HG03045 (cell line): Measurements from ENCODE around the gene FAM25C.
"Not testable (repeated sequence)": the region's sequence is repeated elsewhere in the genome, so short reads cannot be mapped to it uniquely, and the experiment has no call there.

Experiments
- ATAC-seq: cut with Tn5 transposase; IDR thresholded peaks from one replicate; pipeline ENCODE4 v1.9.1; 2021; ENCODE audit warnings: mild to moderate bottlenecking, moderate library complexity; ENCODE audit not compliant: unreplicated experiment

FAM25C gene

DNA sequence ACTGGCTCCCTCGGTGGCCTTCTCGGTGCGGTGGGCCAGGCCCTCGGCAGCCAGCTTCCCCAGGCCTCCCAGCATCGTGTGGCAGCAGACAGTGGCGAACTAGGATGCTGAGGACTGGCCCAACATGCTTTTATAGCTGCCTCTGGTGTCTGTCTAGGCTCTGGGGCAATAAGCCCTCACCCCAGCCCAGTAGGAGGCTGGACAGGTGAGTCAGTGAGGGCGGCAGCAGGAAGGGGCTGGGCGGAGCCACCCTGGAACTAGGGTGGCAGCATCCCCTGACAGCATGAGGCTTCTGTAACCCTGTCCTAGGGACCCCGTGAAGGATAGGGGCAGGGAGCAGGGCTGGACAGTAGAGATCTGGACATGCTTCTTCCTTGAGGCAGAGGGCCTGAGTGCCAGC lies at the start of gene FAM25C:
Gene FAM25C, minus strand, starts transcription at position 101 of the 400 bp plus-strand sequence. Its CDS starts 26 bp downstream, at position 75.
- not testable (repeated sequence) for ATAC-seq

GRCh38 chr10:48044557-48044956 lies 45.0 kb upstream of the FAM25C start:
- ATAC-seq = not testable (repeated sequence)

DNA sequence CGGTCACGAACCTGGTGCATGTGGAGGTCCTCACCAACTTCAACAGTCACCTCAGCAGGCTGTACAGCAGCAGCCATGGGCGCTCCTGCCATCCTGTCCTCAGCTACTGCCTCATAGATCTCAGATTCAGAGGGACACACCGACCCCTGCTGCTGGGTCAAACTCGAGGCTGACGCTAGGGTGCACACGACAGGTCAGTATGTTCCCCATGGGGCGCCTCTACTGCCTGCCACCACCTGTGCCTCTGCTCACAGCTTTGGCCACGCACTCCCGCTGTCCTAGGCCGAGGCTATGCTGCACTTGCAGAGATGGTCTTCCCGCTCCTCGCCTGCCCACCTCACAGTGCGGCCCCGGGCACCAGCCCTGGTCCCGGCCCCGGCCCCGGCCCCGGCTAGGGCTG lies 31.8 kb upstream of the FAM25C start:
- ATAC-seq = not testable (repeated sequence)

DNA sequence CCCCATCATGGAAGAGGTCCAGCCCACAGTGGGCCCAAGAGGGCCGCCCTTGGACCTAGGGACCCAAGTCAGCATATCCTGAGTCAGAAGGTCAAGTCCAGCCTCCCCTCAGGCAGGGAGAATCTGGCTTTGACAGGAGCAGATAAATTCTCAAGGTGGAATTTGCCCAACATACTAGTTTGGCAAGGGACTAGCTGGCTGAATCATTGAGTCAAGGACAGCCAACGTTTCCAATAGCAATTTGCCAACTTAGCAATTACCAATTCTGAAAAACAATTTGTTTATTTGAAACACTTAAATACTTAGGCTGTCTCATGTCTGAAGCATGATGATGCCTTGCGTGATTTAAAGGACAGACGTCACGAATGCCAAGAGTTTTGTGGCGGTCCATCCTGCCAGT lies 2.7 kb upstream of the FAM25C start:
- not testable (repeated sequence) for ATAC-seq

DNA sequence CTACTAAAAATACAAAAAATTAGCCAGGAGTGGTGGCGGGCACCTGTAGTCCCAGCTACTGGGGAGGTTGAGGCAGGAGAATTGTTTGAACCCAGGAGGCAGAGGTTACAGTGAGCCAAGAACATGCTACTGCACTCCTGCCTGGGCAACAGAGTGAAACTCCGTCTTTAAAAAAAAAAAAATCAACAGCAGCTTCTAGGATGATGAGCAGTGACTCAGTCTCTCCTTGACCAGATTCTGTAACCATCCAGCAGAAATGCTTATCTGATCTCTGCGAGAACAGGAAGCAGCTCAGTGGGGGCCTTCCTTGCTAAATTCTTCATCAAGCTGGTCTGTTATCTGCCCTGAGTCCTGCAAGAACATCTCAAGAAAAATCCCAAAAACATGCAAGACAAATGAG lies 5.5 kb downstream of the FAM25C start:
- ATAC-seq = not testable (repeated sequence)

DNA sequence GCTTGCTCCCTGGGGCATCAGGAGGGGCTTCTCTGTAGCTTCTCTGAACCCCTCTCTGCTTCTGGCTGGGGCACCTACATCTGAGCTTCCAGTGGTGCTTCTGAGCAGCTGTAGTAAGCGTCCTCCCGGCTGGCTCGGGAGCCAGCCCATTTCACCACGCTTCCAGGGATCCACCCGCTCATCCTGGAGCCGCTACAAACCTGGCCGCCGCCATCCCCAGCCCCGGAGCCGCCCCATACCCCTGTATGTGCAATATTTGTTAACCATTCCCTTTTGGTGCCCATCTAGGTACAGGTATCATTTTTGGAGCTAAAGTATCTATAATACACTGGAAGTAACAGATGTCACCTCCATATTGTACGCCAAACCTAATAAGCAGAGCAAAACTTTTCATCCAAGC lies 7.0 kb downstream of the FAM25C start:
- not testable (repeated sequence) for ATAC-seq

DNA sequence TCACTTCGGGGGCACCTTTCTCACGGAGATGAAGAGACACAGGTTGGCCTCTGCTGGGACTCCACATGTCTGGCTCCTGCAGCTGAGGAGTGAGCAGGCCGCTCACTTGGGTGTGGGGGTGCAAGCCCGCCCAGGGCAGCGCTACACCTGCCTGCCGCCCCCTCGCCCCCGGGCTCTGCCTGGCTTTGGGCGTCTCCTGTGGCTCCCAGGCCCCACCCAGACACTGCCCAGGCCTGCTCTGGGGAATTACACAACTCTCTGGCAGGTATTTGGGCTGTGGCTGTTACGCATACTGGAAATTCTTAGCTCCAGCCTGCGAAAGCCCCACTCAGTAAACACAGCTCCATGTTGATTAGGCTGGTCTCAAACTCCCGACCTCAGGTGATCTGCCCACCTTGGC lies 7.9 kb downstream of the FAM25C start:
- ATAC-seq = not testable (repeated sequence)

DNA sequence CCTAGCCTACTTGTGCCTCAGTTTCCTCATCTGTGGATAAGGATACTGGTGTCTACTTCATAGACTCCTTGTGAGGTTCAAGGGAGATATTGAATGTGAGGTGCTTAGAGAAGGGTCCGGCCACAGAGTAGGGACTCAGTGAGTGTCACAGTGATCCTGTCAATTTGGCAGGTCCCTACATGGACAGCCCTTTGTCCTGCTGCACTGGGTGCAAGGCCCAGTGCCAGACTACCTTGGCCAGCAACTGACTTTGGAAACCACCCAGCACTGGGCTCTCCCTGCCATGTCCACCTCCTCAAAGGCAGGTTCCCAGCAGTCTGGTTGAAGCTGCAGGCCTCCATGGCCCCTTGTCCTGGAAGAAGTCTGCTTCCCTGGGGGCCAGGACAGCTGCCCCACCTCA lies 9.5 kb downstream of the FAM25C start:
- not testable (repeated sequence) for ATAC-seq

GRCh38 chr10:47989542-47989950 lies 10.0 kb downstream of the FAM25C start:
- not testable (repeated sequence) for ATAC-seq

- ATAC-seq = not testable (repeated sequence)
Observed at GRCh38 chr10:47988718-47989541, 10.7 kb downstream of the FAM25C start.

- ATAC-seq = not testable (repeated sequence)
Observed at GRCh38 chr10:47987952-47988351, 11.6 kb downstream of the FAM25C start.

- ATAC-seq = not testable (repeated sequence)
Observed at GRCh38 chr10:47986413-47987230, 13.0 kb downstream of the FAM25C start.

- ATAC-seq = not testable (repeated sequence)
Observed at GRCh38 chr10:47975409-47975808, 24.2 kb downstream of the FAM25C start.

DNA sequence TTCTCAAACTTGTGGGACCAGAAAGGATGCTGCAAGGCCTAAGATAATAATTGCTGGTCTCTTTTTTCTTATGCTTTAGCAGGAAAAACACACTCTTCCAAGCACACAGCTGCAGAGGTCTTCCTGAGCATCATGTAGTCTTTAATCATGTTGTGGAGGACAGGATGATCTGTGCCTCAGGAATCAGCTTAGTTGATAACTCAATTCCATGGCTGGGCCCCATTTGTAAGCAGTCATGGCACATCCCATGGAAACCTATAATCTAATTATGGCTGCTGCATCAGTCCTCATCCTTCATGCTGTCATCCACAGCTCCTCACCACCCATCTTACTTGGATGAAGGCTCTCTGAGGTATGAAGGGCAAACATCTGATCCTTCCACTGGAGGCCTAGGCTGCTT lies 26.5 kb downstream of the FAM25C start:
- not testable (repeated sequence) for ATAC-seq

GRCh38 chr10:47972077-47972476 lies 27.5 kb downstream of the FAM25C start:
- not testable (repeated sequence) for ATAC-seq

- ATAC-seq = not testable (repeated sequence)
Observed at GRCh38 chr10:47971598-47971997, 28.0 kb downstream of the FAM25C start.

- ATAC-seq = not testable (repeated sequence)
Observed at GRCh38 chr10:47970047-47970446, 29.5 kb downstream of the FAM25C start.

DNA sequence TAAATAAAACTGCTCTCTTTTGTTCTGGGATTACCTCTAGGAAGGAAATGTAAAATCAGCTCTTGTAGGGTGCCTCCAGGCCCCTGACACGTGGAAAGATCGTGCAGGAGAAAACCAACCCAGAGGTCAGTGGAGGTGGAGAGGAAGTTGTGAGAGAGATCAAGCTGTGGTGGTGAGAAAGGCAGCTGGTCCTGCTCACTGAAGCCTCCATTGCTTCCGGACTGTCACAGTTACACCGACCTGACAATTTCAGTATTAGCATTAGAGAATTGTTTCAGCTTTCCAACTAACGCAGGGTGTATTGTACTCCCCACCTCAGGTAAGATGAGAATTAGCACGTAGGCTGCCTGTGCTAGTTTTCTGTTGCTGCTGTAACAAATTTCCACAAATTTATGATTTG lies 30.6 kb downstream of the FAM25C start:
- ATAC-seq = not testable (repeated sequence)

DNA sequence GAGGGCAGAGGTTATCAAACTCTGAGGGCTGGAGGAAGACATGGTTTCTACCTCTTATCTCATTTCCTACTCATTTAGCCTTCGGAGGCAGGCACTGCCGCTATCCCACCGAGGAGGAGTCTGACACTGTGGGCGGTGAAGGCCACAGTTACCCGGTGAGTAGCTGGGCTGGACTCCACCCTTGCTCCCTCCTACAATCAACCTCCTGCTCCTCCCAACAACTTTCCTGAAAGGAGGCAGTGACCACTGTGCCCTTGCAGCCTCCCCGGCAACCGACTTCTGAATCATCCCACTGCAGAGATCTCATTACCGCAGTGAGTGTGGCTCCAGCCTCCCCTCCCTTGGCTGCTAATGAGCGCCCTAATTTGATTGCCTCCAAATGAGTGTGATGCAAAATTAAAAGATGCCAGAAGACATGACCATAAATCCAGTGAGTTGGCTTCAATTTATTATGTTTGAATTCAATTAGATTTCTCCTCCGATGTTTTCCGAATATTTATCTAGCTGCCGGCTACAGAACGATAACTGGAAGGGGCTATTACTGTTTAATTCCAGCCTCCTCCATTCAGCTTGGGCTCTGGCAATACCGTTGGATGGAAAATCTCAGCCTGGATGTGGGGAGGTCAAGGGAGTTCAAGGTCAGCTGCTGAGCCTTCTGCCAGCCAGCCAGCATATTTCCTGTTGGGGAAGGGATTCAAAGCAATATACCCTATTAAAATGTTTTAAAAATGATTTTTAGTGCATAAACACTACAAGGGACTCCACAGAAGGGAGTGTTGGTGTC lies 35.1 kb downstream of the FAM25C start:
- not testable (repeated sequence) for ATAC-seq

DNA sequence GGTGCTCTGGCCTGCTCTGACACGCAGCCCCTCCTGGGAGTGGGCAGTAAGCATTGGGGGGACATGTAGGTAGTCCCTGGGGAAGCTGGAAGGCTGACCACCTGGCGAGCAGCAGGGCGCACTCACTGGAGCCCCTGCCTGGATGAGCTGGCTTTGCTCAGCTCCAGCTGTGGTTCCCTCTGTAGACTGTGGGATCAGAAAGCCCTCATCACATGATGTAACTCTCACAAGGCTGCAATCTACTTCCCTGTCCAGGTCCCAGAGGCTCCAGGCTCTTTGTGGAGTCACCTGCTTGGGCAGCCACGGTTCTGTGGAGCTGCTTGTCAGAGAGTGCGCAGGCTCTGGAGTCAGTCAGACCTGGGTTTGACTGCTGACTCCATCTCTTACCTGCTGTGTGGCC lies 36.8 kb downstream of the FAM25C start:
- not testable (repeated sequence) for ATAC-seq

DNA sequence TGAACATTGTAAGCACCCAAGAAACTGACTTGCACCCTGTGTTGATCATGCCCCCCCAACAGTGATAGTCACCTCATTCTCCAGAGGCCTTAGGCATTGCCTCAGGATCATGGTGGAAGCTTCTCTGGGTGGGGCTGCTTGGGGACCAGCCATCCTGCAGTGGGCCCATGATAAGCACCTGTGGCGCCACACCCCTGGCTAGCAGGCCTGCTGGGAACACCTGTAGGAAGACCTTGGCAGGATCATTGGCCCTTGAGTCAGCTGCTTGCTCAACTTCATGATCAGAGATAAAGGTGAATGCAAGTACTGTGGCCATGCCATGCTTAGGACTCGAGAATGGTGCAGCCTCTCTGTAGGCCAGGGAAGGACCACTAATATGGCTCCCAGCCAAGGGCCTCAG lies 38.9 kb downstream of the FAM25C start:
- ATAC-seq = not testable (repeated sequence)
